HG02571 (cell line): ENCODE measurements around the gene CPA5.
"Not testable (repeated sequence)": the region's sequence is repeated elsewhere in the genome, so short reads cannot be mapped to it uniquely, and the experiment has no call there.

Experiments
- ATAC-seq: cut with Tn5 transposase; IDR thresholded peaks from one replicate; pipeline ENCODE4 v1.9.1; 2021; ENCODE audit warnings: mild to moderate bottlenecking, moderate library complexity; ENCODE audit not compliant: unreplicated experiment

CPA5 gene

DNA sequence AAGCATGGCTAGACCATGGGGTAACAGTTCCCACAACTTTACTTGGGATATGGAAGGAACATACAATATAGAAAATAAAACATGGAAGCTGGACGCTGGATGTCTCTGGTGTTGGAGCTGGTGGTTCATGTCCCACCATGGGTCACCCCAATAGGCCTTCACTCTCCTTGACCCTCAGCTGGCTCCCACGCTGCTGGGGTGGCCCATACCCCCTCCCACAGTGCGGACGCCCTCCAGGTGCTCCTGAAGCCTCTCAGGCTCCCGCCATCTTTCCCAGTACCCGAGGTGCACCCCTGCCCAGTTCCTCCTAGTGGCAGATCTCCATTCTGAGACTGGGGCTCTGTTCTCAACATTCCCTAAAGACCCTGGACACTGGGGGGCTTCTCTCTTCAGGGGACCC, 29.9 kb downstream of the CPA5 start:
- no peak for ATAC-seq

DNA sequence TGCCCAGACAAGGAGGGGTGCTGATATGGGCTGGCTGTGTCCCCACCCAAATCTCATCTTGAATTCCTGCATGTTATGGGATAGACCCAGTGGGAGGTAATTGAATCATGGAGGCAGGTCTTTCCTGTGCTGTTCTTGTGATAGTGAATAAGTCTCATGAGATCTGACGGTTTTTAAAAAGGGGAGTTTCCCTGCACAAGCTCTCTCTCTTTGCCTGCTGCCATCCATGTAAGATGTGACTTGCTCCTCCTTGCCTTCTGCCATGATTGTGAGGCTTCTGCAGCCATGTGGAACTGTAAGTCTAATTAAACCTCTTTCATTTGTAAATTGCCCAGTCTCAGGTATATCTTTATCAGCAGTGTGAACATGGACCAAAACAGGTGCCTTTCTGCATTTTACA, 31.8 kb downstream of the CPA5 start:
- not testable (repeated sequence) for ATAC-seq

DNA sequence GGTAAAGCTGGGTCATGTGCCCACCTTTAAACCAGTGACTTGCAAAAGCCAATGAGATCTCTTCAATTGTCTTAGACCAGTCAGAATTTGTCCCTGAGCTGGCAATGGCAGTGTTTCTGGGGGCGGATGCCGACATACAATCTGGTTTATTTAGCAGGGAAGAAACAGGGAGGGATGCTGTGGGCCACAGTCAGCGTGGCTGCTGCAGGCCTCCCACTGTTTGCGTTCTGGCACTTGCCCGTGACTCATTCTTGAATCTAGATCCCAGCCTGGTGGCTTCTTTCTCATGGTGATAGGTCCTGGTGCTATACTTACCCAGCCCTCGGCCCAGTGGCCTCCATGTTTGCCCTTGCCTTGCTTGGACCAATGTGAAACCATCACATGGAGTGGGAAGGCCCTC, 32.6 kb downstream of the CPA5 start:
- ATAC-seq = no peak

DNA sequence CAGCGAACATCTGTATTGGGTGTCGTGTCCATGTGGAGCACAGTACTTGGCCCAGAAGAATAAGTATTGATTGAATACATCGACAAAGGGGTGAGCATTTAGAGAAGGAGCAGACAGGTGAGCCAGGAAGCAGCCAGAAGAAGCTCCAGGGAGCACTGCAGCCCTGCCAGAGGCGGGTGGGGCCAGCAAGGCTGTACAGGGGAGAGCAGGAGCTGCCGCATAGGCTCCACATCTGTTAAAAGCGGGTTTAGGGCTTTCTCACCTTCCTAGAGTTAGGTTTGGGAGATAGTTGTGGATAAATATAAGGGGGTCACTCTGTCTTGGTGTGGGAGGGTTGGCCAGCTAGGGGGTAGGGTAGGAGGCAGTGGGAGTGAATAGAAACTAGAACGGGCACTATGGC, 34.4 kb downstream of the CPA5 start:
- no peak for ATAC-seq

DNA sequence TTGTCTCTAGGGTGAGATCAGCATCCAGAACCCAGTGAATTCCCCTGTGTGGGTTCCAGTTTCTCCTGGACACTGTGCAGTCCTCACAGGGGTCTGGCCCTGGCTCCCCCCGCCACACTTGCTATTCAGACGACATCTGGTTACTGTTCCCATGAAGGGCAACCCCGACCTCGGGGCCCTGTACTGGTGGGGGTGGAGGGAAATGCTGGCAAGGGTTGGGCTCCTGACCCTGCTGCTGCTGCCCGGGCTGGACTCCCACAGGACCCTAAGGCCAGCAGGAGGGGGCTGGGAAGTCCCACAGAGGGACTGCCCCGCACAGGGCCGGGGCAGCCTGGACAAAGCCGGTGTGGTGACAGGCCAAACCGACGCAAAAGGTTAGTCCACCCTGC, 34.9 kb downstream of the CPA5 start:
- ATAC-seq = no peak

DNA sequence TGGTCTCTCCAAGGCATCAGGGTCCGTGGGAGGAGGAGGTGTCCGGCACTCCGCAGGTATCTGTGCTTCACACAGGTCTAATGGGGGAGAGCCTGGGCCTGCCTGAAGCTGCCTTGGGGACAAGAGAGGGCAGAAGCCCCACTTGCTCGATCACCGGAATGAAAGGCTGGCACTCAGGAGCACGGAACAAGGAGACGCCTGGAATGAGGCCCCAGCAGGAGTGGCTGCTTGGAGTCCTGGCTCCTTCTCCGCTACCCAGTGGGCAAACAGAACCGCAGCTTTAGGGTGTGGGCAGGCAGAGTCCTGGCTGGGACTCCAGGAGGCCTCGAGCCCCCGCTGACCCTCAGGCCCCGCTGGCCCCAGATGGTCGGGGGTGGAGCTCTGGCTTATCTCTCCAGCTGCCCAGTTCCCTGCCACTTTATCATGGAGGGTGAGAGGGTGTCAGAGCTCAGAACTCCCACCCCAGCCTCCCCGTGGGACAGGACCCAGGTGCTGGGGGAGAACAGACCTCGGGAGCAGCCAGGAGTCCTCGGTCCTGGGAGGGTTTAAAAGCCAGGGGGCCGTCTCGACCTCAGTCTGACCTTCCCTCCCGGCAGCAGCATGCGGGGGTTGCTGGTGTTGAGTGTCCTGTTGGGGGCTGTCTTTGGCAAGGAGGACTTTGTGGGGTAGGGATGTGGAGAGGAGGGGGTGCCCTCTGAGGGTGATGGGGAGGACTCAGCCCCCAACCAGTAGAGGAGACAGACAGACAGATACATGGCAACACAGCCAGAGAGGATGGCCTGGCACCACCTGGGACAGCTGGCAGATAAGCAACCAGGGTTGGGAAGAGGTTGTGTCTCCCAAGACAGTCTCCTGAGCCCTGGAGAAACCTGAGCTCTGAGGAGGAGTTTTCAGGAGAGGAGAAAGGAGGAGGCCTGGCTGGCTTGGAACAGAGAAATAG, 35.6 kb downstream of the CPA5 start, which contains the start of gene CPA1:
TSS of gene CPA1 (plus strand) at position 574 of the 940 bp plus-strand sequence. CDS start at position 601, 27 bp downstream.
- no peak for ATAC-seq

DNA sequence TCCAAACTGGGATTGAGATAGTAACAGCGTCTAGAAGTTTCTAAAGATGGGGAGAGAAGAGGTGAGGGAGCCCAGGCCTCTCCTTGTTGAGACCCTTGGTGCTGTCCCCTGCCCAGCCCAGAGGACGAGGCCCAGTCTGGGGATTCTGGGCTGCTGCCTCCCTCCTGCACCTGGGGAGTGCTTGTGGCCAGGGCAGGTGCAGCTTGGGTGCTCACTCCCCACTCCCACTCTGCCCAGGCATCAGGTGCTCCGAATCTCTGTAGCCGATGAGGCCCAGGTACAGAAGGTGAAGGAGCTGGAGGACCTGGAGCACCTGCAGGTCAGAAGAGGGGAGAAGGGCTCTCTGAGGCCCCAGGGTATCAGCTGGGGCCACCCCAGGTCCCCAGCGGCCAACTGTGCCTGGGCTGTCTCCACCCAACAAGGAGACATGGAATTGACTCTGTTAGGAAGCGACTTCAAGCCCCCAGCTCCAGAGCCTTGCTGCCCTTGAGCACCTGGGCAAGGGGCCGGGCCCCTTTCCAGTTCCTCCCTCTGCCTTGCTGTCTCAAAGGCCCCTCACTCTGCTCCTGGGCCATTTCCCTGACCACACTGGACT, 36.3 kb downstream of the CPA5 start:
- no peak for ATAC-seq

DNA sequence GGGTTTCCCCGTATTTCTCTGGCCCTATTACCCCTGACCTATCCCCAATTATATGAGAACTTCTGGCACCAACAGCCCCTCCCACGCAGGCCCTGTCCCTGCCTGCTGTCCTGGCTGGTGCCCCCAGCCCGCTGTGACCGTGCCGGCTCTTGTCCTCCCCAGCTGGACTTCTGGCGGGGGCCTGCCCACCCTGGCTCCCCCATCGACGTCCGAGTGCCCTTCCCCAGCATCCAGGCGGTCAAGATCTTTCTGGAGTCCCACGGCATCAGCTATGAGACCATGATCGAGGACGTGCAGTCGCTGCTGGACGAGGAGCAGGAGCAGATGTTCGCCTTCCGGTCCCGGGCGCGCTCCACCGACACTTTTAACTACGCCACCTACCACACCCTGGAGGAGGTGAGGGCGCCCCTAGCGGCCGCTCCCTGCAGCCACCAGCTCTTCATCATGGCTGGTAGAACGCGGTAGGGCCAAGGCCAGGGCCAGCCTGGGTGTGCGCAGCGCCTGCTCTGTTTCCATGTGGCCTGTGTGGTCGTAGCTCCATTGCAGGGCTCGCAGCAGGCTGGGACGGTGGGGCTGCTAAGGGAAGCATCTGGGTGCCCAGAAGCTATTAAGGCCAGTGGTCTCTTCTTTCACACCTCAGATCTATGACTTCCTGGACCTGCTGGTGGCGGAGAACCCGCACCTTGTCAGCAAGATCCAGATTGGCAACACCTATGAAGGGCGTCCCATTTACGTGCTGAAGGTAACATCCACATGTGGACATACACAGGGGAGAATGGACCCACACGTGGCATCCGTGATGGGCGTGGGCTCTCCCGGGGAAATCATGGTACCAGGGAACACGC, 37.1 kb downstream of the CPA5 start:
- ATAC-seq = no peak

DNA sequence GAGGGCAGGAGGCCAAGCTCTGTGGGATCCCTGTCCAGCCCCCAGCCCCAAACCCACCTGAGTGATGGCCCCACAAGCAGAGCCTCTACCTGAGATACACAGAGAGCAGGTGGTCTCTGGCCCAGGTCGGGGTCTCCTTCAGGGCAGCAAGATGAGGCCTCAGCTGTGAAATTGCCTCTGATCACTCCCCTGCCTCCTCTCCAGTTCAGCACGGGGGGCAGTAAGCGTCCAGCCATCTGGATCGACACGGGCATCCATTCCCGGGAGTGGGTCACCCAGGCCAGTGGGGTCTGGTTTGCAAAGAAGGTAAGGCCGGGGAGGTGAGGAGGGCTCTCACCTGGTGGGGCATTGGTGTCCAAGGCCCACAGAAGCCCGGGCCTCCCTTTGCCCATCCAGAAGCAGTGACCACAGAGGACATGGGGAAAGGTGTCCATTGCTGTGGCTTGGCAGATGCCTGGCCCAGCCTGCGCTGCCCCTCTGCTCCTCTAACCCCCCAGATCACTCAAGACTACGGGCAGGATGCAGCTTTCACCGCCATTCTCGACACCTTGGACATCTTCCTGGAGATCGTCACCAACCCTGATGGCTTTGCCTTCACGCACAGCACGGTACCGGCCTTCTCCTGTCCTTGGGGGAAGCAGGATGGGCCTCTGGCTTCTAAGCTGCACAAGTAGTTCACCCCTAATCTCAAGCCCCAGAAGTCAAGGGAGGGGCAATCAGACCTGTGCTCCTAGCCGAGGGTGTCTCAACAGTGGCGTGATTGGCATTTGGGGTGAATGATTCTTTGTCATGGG, 38.8 kb downstream of the CPA5 start:
- ATAC-seq = no peak

DNA sequence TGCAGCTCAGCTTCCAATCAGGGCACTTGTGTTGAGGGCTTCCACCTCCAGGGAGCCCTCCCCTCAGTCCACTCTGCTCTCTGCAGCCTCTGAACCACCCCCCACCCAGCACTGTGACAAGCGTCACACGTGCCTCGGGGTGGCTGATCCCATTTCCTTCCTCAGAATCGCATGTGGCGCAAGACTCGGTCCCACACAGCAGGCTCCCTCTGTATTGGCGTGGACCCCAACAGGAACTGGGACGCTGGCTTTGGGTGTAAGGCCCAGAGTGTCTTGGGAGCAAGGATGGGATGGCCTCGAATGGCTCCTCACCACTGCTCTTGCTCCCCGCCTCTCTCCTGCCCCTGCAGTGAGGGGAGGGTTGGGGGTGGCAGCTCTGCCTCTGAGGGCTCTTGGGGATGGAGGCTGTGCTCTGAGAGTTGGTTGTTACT, 39.8 kb downstream of the CPA5 start:
- ATAC-seq = no peak

DNA sequence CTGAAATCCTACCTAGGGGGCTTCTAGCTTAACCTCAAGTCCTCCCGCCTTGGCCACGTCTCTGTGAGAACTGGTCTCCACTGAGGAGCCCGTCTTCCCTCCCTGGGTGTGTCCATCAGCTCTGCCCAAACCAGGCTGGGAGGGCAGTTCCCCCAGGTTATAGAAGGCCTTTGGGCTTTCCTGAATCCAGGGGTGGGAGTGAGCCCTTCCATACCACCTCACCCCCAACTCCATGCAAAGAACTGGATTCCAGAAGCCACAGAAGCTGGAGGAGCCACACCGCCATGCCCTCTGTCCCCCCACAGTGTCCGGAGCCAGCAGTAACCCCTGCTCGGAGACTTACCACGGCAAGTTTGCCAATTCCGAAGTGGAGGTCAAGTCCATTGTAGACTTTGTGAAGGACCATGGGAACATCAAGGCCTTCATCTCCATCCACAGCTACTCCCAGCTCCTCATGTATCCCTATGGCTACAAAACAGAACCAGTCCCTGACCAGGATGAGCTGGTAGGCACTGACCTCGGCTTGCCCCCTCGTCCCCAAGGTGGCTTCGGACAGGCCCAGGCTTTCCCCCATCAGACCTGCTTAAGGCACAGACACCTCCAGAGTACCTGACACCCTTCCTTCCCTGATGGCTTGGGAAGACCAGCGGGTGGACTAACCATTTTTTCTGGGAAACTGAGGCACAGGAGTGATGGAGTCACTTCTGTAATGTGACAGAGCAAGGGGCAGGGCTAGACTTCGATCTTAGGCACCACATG, 40.4 kb downstream of the CPA5 start:
- no peak for ATAC-seq

DNA sequence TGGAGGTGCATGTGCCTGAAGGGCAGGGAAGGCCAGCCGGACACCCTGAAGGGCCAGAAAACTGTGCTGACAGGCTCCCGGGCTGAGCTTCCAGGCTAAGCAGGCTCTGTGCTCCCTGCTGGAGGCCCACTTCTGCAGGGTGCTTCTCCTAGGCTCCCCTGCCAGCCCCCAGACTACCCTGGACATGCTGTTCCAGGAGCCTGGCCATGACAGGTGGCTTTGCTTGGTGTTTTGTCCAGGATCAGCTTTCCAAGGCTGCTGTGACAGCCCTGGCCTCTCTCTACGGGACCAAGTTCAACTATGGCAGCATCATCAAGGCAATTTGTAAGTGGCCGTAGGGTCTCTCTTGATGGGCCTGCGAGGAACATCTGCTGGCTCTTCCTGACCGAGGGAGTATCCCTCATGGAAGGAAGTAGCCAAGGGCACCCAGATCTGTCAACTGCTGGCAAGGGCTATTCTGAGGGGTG, 41.0 kb downstream of the CPA5 start:
- ATAC-seq = no peak

DNA sequence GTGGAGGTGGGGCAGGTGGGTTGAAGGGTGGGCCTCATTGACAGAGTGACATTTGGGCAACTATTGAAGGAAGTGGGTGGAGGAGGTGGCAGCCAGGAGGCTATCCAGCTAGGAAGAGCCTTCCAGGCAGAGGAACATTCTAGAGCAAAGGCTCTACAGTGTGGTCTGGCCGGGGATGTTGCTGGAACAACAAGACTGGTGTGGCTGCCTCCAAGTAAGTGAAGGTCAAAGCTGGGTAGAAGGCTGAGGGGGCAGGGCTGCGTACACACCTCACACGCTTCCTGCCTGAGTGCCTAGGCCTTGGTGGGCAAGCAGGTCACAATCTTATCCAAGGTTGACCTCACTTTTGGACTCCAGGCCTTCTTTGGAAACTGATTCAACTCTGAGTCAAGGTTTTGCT, 42.3 kb downstream of the CPA5 start:
- no peak for ATAC-seq

DNA sequence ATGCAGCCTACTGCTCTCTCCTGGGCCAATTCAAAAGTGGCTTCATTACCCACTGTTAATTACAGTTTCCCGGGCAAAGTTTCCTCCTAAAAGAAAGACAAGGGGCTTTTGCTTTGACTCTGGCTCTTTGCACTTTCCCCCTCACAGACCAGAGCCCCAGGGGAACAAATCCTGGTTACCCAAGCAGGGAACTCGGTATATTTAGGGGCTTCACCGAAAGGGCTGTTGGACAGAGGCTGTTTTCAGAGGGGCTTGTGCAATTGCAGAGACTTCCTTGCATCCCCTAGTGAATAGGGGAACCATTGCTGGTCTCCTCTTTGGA, 42.7 kb downstream of the CPA5 start:
- no peak for ATAC-seq

DNA sequence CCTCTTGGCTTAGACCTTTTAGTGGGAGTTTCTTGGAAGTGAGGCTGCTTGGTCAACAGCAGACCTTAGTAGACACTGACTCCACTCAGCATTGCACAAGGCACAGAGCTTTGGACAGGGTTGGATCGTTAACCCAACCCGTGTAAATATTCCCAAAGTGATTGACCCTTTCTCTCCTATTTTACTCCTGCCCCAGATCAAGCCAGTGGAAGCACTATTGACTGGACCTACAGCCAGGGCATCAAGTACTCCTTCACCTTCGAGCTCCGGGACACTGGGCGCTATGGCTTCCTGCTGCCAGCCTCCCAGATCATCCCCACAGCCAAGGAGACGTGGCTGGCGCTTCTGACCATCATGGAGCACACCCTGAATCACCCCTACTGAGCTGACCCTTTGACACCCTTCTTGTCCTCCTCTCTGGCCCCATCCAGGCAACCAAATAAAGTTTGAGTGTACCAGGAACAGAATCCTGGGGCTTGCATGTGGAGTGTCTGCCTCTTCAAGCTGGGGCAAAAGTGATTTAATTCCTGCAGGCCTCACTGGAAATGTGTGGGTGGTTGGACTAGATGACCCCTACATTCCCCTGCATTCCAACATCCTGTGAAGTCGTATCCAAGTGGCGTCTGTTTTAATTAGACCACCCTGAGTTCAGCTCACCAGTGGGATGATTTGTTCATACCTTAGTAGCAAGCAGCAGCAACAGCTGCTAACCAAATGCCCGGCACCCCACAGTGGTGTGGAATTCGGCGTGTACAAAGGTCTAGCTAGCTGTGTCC, 43.2 kb downstream of the CPA5 start:
- ATAC-seq = no peak

DNA sequence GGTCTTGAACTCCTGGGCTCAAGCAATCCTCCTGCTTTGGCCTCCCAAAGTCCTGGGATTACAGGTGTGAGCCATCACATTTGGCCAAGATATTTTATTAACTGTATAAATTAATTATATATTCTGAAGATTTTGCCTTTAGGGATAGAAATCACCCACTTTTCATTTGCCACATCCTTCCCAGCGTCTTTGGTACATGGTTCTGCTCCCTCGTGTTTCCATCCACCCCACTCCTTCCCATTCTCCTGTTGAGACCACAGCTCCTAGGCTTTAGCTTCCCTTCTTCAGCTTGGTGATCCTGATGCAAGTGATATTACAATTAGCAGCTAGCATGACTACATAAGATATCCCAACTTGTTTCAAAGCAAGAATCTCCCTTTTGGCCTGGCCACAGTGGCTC, 44.1 kb downstream of the CPA5 start:
- ATAC-seq = no peak

DNA sequence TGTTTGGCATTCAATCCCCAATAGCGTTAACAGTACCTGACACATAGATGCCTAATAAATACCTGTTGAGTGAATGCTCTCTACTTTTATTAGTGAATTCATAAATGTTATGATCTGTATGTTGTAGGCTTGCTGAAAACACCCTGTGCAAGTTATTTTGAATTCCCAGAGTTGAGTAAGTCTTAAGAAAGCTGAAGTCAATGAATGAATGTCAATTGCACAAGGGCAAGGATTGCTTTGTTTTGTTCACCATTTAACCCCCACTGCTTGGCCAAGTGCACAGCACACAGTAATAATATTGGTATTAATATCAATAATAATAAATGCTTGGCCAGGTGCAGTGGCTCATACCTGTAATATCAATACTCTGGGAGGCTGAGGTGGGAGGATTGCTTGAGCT, 45.9 kb downstream of the CPA5 start:
- ATAC-seq = no peak

DNA sequence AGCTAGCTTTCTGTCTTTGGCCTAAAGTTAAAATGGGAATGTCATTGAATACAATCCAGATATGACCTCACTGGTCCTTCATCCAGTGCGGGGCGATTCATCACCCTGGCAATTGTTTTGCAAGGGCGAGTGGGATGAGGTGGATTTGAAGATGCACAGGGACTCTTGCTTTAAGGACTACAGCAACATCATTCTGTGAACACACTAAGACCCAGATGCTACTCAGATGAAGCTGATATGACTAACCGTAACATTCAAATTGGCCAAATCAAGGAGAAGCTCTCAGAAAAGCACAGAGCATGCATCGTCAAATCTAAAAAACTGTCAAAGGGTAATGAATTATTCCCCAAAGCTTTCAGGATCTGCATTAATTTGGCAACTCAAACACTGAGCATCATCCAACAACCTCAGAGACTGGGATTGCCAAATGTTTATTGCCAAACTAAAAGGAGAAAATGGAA, 48.5 kb downstream of the CPA5 start:
- ATAC-seq = no peak

DNA sequence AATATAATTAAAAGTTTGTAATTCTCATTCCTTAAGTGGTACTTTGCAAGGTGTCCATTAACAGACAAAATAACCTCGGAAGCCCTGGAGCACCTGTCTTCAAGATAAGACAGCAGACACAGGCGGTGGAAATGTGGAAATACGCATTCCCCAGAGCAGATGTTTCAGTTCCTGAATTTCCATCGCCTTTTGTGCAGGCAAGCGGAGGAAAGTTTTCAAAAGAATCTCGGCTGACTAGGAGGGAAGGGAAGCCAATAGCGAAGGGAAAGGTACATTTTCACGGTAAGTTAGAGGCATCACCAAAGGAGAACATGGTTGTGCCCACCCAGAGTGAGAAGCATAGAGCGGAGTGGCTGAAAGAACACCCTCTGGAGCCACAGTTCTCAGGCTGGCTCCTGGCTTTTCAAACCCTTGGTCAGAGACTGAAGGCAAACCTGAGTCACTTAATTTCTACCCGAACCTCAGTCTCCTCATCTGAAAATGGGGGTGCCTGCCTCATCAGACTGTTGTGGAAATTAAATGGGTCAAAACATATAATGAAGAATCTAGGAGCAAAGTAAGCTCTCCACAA, 49.3 kb downstream of the CPA5 start:
- no peak for ATAC-seq
